Activated T-helper 17 cell treated with anti-CD3 and anti-CD28 coated beads, Interleukin-2, amount 50 U/mL, for 72 hours (primary cell): ENCODE measurements around the gene CDC37L1. TPM values are rescaled to one million over a fixed set of nuclear protein-coding genes. Genes with fewer than 3 reads are reported as not detected.

ENCODE experiments used
- ATAC-seq: fragments of 150-1000 bp; cut with Tn5 transposase; replicated peaks from 2 replicates; pipeline ENCODE4 v1.10.0; 2021; ENCODE audit warnings: mild to moderate bottlenecking, moderate library complexity
- H3K27ac Mint-ChIP-seq: one replicate; pipeline ENCODE4 v1.8.0; 2022; ENCODE audit warnings: mixed read lengths
- H3K27me3 Mint-ChIP-seq: one replicate; pipeline ENCODE4 v1.8.0; 2022; ENCODE audit warnings: mixed read lengths
- H3K36me3 Mint-ChIP-seq: one replicate; pipeline ENCODE4 v1.8.0; 2022; ENCODE audit warnings: low read depth, mild to moderate bottlenecking, mixed read lengths
- H3K4me1 Mint-ChIP-seq: one replicate; pipeline ENCODE4 v1.8.0; 2022; ENCODE audit warnings: mixed read lengths
- H3K4me3 Mint-ChIP-seq: one replicate; pipeline ENCODE4 v1.8.0; 2022; ENCODE audit warnings: mild to moderate bottlenecking, mixed read lengths
- H3K9me3 Mint-ChIP-seq: one replicate; pipeline ENCODE4 v1.8.0; 2022; ENCODE audit warnings: mixed read lengths
- total RNA-seq, 2 donors: library from RNA; stranded (reverse); gene quantifications; one replicate each; pipeline ENCODE4 v1.2.3, GENCODE V29; 2022

The CDC37L1 gene
- total RNA-seq, 2 donors from 2014 or later: 9.3 to 11.0 TPM

GRCh38 chr9:4680750-4681149 is 1.4 kb downstream of the CDC37L1 start:
- Mint-ChIP-seq H3K4me1 (peaks cover 9% of the 10 kb centered on the region), H3K36me3 (peaks cover 16% of the 10 kb centered on the region), H3K4me3 (no peak overlapping the region), H3K27ac (no peak overlapping the region), H3K9me3 (no peaks in the 10 kb centered on the region), H3K27me3 (no peaks in the 10 kb centered on the region)
- no peak for ATAC-seq

- H3K4me3 Mint-ChIP-seq: no peak overlapping the region
- ATAC-seq: no peak
Measured at GRCh38 chr9:4684820-4685219, 5.5 kb downstream of the CDC37L1 start.

GRCh38 chr9:4686112-4686511 is 6.7 kb downstream of the CDC37L1 start:
- peaks cover 56% of the 10 kb centered on the region for H3K36me3 Mint-ChIP-seq
- H3K9me3 Mint-ChIP-seq: no peaks in the 10 kb centered on the region
- ATAC-seq: peak; percentile 54
- no peak overlapping the region for H3K27ac Mint-ChIP-seq
- H3K4me3 Mint-ChIP-seq: no peak overlapping the region
- H3K4me1 Mint-ChIP-seq: peaks cover 28% of the 10 kb centered on the region
- H3K27me3 Mint-ChIP-seq: no peaks in the 10 kb centered on the region

More at GRCh38 chr9:4684820-4685219, 5.5 kb downstream of the CDC37L1 start:
- Mint-ChIP-seq H3K4me1 (peaks cover 22% of the 10 kb centered on the region), H3K36me3 (peaks cover 43% of the 10 kb centered on the region), H3K27ac (no peak overlapping the region), H3K27me3 (no peaks in the 10 kb centered on the region), H3K9me3 (no peaks in the 10 kb centered on the region)

- Mint-ChIP-seq H3K36me3 (peaks cover 61% of the 10 kb centered on the region), H3K4me1 (peaks cover 28% of the 10 kb centered on the region), H3K4me3 (no peak overlapping the region), H3K27ac (no peak overlapping the region), H3K9me3 (no peaks in the 10 kb centered on the region), H3K27me3 (no peaks in the 10 kb centered on the region)
- ATAC-seq: no peak
Measured at GRCh38 chr9:4686584-4686983, 7.2 kb downstream of the CDC37L1 start.

GRCh38 chr9:4689021-4689420 is 9.7 kb downstream of the CDC37L1 start:
- H3K9me3 Mint-ChIP-seq: no peaks in the 10 kb centered on the region
- peaks cover 29% of the 10 kb centered on the region for H3K4me1 Mint-ChIP-seq
- H3K36me3 Mint-ChIP-seq: peaks cover 69% of the 10 kb centered on the region

GRCh38 chr9:4689687-4690104 is 10.3 kb downstream of the CDC37L1 start:
- peak; percentile 90 for ATAC-seq
- Mint-ChIP-seq H3K36me3 (peaks cover 64% of the 10 kb centered on the region), H3K4me3 (peak overlapping the region; percentile 50), H3K9me3 (no peaks in the 10 kb centered on the region), H3K27ac (peak overlapping the region; percentile 61), H3K4me1 (peaks cover 28% of the 10 kb centered on the region), H3K27me3 (no peaks in the 10 kb centered on the region)

More at GRCh38 chr9:4689021-4689420, 9.7 kb downstream of the CDC37L1 start:
- Mint-ChIP-seq H3K4me3 (no peak overlapping the region), H3K27me3 (no peaks in the 10 kb centered on the region), H3K27ac (peak overlapping the region; percentile 67)
- ATAC-seq: no peak

- Mint-ChIP-seq H3K27ac (peak overlapping the region; percentile 61), H3K36me3 (peaks cover 59% of the 10 kb centered on the region), H3K27me3 (no peaks in the 10 kb centered on the region), H3K4me1 (peaks cover 24% of the 10 kb centered on the region), H3K9me3 (no peaks in the 10 kb centered on the region), H3K4me3 (peak overlapping the region; percentile 50)
- peak; percentile 13 for ATAC-seq
Measured at GRCh38 chr9:4690144-4690543, 10.8 kb downstream of the CDC37L1 start.

GRCh38 chr9:4691795-4692194 is 12.4 kb downstream of the CDC37L1 start:
- no peaks in the 10 kb centered on the region for H3K27me3 Mint-ChIP-seq
- H3K27ac Mint-ChIP-seq: no peak overlapping the region
- no peaks in the 10 kb centered on the region for H3K9me3 Mint-ChIP-seq
- peaks cover 18% of the 10 kb centered on the region for H3K4me1 Mint-ChIP-seq
- no peak overlapping the region for H3K4me3 Mint-ChIP-seq
- peak; percentile 63 for ATAC-seq
- H3K36me3 Mint-ChIP-seq: peaks cover 52% of the 10 kb centered on the region

- Mint-ChIP-seq H3K27ac (no peak overlapping the region), H3K4me3 (no peak overlapping the region), H3K9me3 (no peaks in the 10 kb centered on the region), H3K36me3 (peaks cover 87% of the 10 kb centered on the region), H3K27me3 (no peaks in the 10 kb centered on the region), H3K4me1 (no peaks in the 10 kb centered on the region)
- ATAC-seq: no peak
Measured at GRCh38 chr9:4700091-4700490, 20.7 kb downstream of the CDC37L1 start.

GRCh38 chr9:4700932-4701331 is 21.6 kb downstream of the CDC37L1 start:
- Mint-ChIP-seq H3K9me3 (no peaks in the 10 kb centered on the region), H3K4me3 (no peak overlapping the region), H3K27ac (peak overlapping the region; percentile 9), H3K27me3 (no peaks in the 10 kb centered on the region), H3K4me1 (no peaks in the 10 kb centered on the region), H3K36me3 (peaks cover 90% of the 10 kb centered on the region)
- no peak for ATAC-seq

GRCh38 chr9:4701526-4701925 is 22.2 kb downstream of the CDC37L1 start:
- no peaks in the 10 kb centered on the region for H3K27me3 Mint-ChIP-seq
- peak overlapping the region; percentile 9 for H3K27ac Mint-ChIP-seq
- peaks cover 90% of the 10 kb centered on the region for H3K36me3 Mint-ChIP-seq
- no peaks in the 10 kb centered on the region for H3K4me1 Mint-ChIP-seq
- no peaks in the 10 kb centered on the region for H3K9me3 Mint-ChIP-seq
- H3K4me3 Mint-ChIP-seq: no peak overlapping the region
- no peak for ATAC-seq

- Mint-ChIP-seq H3K9me3 (no peaks in the 10 kb centered on the region), H3K36me3 (peaks cover 88% of the 10 kb centered on the region), H3K4me3 (no peak overlapping the region), H3K27me3 (no peaks in the 10 kb centered on the region), H3K27ac (peak overlapping the region; percentile 15), H3K4me1 (no peaks in the 10 kb centered on the region)
- peak; percentile 95 for ATAC-seq
Measured at GRCh38 chr9:4704129-4704528, 24.8 kb downstream of the CDC37L1 start.

- no peaks in the 10 kb centered on the region for H3K9me3 Mint-ChIP-seq
- no peak for ATAC-seq
- peak overlapping the region; percentile 8 for H3K27ac Mint-ChIP-seq
- H3K4me1 Mint-ChIP-seq: no peaks in the 10 kb centered on the region
- no peaks in the 10 kb centered on the region for H3K27me3 Mint-ChIP-seq
- H3K4me3 Mint-ChIP-seq: no peak overlapping the region
- peaks cover 83% of the 10 kb centered on the region for H3K36me3 Mint-ChIP-seq
Measured at GRCh38 chr9:4706021-4706420, 26.7 kb downstream of the CDC37L1 start.

GRCh38 chr9:4706971-4707622 is 27.7 kb downstream of the CDC37L1 start:
- H3K9me3 Mint-ChIP-seq: no peaks in the 10 kb centered on the region
- H3K27ac Mint-ChIP-seq: peak overlapping the region; percentile 38
- no peaks in the 10 kb centered on the region for H3K4me1 Mint-ChIP-seq
- no peak overlapping the region for H3K4me3 Mint-ChIP-seq
- ATAC-seq: no peak
- no peaks in the 10 kb centered on the region for H3K27me3 Mint-ChIP-seq
- peaks cover 83% of the 10 kb centered on the region for H3K36me3 Mint-ChIP-seq

- no peaks in the 10 kb centered on the region for H3K9me3 Mint-ChIP-seq
- H3K27me3 Mint-ChIP-seq: no peaks in the 10 kb centered on the region
- no peak overlapping the region for H3K4me3 Mint-ChIP-seq
- H3K36me3 Mint-ChIP-seq: peaks cover 84% of the 10 kb centered on the region
- peaks cover 7% of the 10 kb centered on the region for H3K4me1 Mint-ChIP-seq
- H3K27ac Mint-ChIP-seq: no peak overlapping the region
- ATAC-seq: no peak
Measured at GRCh38 chr9:4709380-4709779, 30.0 kb downstream of the CDC37L1 start.
